Measurements from ENCODE around the gene PCSK1N.
"Not testable (repeated sequence)": the region's sequence is repeated elsewhere in the genome, so short reads cannot be mapped to it uniquely, and the experiment has no call there.

Gene PCSK1N

GRCh38 chrX:48823053-48823452 is 12.4 kb downstream of the PCSK1N start:
- DNase-seq, result no peak

DNA sequence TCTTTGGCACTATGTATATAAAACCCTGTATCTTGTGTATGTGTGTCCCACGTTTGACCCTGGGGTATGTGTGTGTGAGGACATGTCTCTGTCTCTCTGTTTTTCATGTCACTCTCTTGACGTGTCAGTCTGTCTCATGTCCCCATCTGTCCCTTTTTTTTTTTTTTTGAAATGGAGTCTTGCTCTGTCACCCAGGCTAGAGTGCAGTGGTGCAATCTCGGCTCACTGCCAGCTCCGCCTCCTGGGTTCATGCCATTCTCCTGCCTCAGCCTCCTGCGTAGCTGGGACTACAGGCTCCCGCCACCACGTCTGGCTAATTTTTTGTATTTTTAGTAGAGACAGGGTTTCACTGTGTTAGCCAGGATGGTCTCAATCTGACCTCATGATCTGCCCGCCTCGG is 16.0 kb downstream of the PCSK1N start:
- DNase-seq, result not testable (repeated sequence)

DNA sequence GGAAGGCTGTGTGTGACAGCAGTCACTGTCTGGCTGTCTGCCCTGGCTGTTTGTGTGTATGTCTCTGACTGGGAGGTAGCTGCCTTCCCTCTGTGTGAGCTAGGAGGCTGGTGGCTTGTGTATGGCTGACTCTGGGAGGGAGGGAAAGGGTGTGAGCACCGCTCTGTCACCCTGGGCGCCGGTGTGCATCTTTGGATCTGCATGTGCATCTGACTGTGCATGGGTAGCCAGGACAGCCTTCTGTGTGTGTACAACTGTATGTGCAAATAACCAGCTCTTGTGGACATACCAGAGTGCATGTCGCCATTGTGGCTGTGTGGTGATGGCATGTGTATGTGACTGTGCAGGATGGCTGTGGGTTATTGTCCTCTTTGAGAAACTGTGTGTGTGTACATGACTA is 16.5 kb downstream of the PCSK1N start:
- DNase-seq, result no peak

- DNase-seq, result no peak
Measured at GRCh38 chrX:48818098-48818497, 17.3 kb downstream of the PCSK1N start.

GRCh38 chrX:48816014-48816810 is 19.2 kb downstream of the PCSK1N start:
- DNase-seq, result no peak

DNA sequence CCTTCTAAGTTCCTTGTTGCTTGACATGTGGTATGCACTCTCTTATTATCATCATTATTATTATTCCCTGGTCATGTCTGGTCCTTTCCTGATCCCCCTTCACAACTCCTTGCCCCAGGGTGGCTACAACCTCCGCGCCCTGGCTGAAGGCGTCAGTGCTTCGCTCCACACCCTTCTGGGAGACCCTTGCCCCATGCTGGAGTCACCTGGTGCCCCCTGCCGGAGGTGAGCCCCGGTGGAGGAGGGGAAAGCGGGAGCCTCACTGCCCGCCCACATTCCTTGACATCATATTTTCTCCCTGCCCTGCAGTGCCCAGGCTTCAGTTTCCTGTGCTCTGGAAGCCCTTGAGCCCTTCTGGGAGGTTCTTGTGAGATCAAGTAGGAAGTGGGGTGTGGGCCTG is 20.1 kb downstream of the PCSK1N start:
- DNase-seq, result no peak

DNA sequence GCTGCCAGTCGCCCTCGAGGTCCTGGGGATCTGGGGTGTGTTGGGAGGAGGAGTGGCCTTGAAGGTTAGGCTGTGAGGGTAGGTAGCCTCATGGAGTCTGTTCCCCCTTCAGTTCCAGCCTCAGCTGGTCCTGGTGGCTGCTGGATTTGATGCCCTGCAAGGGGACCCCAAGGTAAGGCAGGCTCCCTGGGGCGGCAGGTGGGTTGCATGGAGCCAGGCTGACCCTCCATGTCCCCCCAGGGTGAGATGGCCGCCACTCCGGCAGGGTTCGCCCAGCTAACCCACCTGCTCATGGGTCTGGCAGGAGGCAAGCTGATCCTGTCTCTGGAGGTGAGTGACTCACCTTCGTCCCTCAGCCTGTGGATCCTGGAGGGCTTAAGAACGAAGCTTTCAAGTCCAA is 20.7 kb downstream of the PCSK1N start:
- DNase-seq, result no peak

DNA sequence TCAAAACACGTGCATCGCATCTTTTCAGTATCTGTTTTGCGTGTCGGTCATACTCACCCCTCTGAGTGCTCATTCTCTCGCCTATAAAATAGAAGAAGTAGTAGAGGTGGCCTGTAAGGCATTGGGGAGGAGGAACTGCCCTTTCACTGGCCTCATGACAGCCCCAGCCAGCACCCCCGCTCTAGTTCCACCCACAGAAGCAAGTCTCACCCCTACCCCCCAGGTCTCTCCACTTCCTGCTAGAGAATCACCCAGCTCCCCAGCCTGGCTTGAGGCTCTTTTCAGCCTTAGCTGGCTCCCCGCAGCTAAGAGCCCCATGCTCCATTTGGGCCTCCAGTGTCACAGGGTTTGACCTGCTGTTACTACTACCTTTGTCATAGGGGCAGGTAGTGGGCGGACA is 21.8 kb downstream of the PCSK1N start:
- DNase-seq, result no peak

DNA sequence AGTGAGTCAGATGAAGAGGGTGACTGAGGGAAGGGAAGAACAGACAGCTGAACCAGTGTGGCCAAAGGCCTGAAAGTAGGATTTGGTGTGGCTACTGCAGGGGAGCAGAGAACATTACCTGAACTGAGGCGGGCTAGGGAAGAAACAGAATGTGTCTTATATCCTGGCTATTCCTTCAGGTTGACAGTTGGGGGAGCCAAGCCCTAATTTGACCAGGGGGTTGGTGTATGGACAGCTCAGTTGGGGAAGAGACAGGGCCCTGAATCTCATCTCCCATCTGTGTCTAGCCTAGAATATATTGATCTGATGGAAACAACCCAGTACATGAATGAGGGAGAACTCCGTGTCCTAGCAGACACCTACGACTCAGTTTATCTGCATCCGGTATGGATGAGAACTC is 29.3 kb downstream of the PCSK1N start:
- DNase-seq, result no peak

- no peak for DNase-seq
Measured at GRCh38 chrX:48802905-48803200, 32.6 kb downstream of the PCSK1N start.

GRCh38 chrX:48802089-48802904 is 33.1 kb downstream of the PCSK1N start:
- peak; percentile 80 for DNase-seq

DNA sequence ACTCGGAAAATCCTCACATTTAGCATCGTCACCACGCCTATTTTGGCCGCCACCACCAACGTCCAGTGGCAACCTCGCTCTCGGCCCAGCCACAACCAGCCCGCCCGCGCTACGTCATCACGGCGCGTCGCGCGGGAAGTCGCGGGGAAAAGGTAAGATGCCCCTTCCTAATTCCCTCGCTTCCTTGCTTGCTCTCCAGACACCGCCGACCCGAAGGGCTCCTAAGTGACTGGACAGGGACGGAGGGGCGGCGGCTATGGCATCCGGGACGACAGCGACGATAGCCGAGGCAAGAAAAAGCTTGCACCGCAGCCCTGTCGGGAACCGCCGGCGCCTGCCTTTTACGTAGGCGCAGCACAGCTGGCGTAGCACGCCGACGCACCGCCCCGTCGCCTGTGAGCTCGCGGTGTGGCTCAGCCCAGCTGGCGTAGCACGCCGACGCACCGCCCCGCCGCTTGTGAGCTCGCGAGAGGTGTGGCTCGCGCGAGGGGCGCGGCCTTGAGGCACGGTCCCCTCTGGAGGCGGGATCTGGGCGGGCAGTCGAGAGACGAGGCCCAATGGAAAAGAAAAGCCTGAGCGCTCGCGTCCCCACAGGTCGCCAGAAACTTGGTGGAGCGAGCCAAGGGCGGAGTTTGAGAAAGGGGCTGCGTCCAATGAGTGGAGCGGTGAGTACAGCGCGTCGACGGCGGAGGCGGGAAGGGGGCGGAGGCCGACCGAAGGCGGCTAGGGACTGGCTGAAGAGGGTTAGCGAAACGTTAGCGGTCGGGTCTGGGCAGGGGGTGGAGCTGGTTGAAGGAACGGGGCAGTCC is 33.9 kb downstream of the PCSK1N start, which contains the start of gene HDAC6:
Gene HDAC6 (plus strand): TSS at position 788 of the 809 bp plus-strand sequence. CDS start 626 bp downstream, outside the sequence.
- DNase-seq, result peak; percentile 97

DNA sequence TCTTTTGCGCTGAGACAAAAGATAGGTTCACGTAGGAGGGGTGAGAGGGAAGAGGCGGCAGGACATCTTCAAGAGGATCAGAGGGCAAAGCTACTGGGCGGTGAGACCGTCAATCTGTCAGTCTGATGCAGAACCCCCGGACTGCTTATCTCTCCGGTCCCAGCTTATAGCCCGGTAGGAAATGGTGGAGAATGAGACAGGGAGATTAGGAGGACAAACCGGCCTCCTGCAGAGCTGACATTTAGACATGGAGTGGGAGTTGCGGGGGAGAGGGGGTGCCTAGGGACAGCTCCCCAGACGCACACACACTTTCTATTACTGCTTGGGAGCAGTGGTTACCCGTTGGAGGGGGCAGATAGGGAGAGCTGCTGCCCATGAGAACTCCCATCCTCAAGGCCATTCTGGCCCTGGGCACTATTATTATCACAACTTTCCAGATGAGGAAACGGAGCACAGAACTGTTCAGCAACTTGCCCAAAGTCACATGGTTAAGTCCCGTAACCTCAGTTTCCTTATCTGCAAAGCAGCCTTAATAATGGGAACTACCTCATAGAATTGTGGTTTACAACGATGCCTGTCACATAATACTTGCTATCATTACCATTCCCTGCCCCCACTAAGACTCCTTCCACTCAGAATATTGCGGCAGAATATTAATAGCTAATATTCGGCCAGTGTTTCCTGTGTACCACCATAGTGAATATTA is 34.7 kb downstream of the PCSK1N start:
- DNase-seq, result no peak

- no peak for DNase-seq
Measured at GRCh38 chrX:48798318-48798717, 37.1 kb downstream of the PCSK1N start.

GRCh38 chrX:48794911-48795515 is 40.4 kb downstream of the PCSK1N start:
- DNase-seq, result no peak

DNA sequence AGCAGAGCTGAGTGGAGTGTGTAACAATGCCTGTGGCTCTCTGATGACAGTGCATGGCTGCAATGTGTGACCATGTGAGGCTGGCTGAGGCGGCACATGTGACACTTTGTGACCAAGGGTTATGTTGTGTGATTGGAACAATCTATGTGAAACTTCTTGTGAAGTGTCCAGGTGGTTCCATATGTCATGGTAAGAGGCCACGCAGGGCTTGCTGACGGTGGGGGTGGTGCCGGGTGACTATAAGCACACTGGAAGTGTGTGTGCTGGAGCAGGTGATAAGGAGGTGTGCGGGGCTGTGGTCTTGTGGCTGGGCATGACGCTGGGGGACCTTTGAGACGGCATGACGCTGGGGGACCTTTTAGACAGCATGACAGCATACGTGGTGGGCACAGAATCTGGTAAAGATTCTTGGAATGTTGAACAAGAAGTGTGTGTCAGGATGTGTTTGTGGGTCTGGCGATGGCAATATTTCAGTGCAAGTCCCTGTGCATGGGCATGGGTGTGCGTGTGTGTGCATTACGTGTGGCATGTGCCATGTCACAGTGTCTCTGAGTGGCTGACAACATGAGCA is 41.0 kb downstream of the PCSK1N start:
- no peak for DNase-seq

GRCh38 chrX:48793935-48794334 is 41.5 kb downstream of the PCSK1N start:
- no peak for DNase-seq

- no peak for DNase-seq
Measured at GRCh38 chrX:48792219-48792618, 43.2 kb downstream of the PCSK1N start.

GRCh38 chrX:48791063-48791820 is 44.2 kb downstream of the PCSK1N start:
- no peak for DNase-seq

GRCh38 chrX:48790477-48790876 is 44.9 kb downstream of the PCSK1N start:
- DNase-seq, result no peak
